Gastroesophageal sphincter (tissue), 4 donors: ENCODE data around the gene KLRC3. TPM values are rescaled to one million over a fixed set of nuclear protein-coding genes. Genes with fewer than 3 reads are reported as not detected.

Source experiments
- ATAC-seq: fragments of 150-250 bp; one replicate; pipeline ENCODE4 v1.9.1; 2016; ENCODE audit warnings: mild to moderate bottlenecking, moderate library complexity
- H3K27ac ChIP-seq, 4 donors: fragments of 200-600 bp; sonication (generic) in 3 of 4; 1 replicate in 3 of 4; 2 replicates in 1 of 4; pipeline ENCODE4 v1.5.1; 2016 to 2019
- H3K27me3 ChIP-seq: fragments of 200-600 bp; sonication (generic); one replicate; pipeline ENCODE4 v1.5.1; 2019
- H3K36me3 ChIP-seq, 2 donors: fragments of 200-600 bp; sonication (generic); one replicate each; pipeline ENCODE4 v1.5.1; 2019; ENCODE audit warnings: control low read depth in 1 of 2
- H3K4me1 ChIP-seq, 3 donors: fragments of 200-600 bp; sonication (generic); 1 replicate in 2 of 3; 2 replicates in 1 of 3; pipeline ENCODE4 v1.5.1; 2016 to 2019; ENCODE audit warnings: control low read depth in 2 of 3
- H3K4me3 ChIP-seq, 2 donors: fragments of 200-600 bp; sonication (generic); one replicate each; pipeline ENCODE4 v1.5.1; 2019; ENCODE audit warnings: mild to moderate bottlenecking in 1 of 2, moderate library complexity in 1 of 2
- H3K9me3 ChIP-seq, 3 donors: fragments of 200-600 bp; sonication (generic); one replicate each; pipeline ENCODE4 v1.5.1; 2017 to 2019; ENCODE audit warnings: control low read depth in 2 of 3
- EP300 ChIP-seq: sonication (generic); formaldehyde crosslinking; IDR thresholded peaks from one replicate; pipeline ENCODE4 v1.6.1; 2017; ENCODE audit warnings: antibody characterized with exemption, mild to moderate bottlenecking
- POLR2A ChIP-seq, 2 donors: fragments of 450-650 bp; IDR thresholded peaks; one replicate each; pipeline ENCODE4 v1.6.1; 2017; ENCODE audit warnings: antibody characterized with exemption in 2 of 2, mild to moderate bottlenecking in 2 of 2, moderate library complexity in 1 of 2
- POLR2AphosphoS5 ChIP-seq: sonication (generic); formaldehyde crosslinking; IDR thresholded peaks from one replicate; pipeline ENCODE4 v1.6.1; 2017; ENCODE audit warnings: antibody characterized with exemption
- WGBS, 2 donors: methylation state at CpG; one replicate each; pipeline ENCODE4 v1.1.5; 2018; ENCODE audit warnings: low coverage in 1 of 2; 5-methylcytosine and 5-hydroxymethylcytosine counted together
- total RNA-seq, 4 donors: library from RNA; depleted of rRNA; stranded (reverse); fragments of >200 nt; gene quantifications; one replicate each; pipeline ENCODE4 v1.1.0, GENCODE V29; 2016
- TF ChIP-seq, protein P1 (sequence below), 4 experiments: fragments of 200-600 bp in 2 of 4; fragments of 450-650 bp in 2 of 4; sonication (generic) in 1 of 4; IDR thresholded peaks; one replicate each; pipeline ENCODE4 v1.5.1; 2017 to 2019; ENCODE audit warnings: antibody characterized with exemption in 4 of 4, mild to moderate bottlenecking in 2 of 4, moderate library complexity in 2 of 4

Gene KLRC3
- total RNA-seq, 4 donors from 2014 or later, result not detected

DNA sequence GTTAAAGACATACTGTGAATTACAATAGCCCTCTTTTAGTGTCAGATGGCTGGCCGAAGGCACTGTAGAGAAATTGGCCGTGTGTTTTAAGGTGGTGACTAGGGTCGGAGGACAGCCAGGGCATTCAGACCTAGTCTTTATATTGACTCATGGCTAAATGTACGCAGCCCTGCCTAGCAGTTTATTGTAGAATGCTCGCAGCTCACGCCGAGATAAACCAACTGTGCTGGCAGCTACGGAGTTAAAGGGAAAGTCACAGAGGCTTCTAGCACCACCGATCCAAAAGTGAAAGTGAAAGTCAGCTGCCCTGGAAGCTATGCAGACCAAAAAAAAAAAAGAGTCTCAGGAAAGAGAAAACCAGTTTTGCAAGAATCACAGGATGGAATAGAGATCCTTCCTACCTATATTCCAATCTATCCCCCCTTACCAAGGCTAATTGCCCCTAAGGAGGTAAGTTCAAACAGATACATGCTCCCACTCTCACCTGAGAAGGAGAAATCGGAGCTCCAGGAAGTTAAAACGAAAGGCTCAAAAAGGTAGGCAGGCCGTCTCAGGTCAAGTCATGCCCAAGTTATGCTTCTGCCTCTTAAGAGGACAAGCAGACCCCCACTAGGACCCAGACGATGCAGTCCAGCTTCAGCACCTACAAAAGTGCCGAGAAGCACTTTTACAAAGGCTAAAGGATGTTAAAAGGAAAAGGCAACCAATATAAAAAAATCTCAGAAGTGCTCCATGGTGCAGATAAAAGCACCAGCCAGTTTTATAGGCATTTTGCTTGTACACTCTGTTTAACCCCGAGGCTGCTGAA is 55.4 kb downstream of the KLRC3 start:
- Histone ChIP-seq H3K4me3 (peak overlapping the region; percentile 69 to 100), H3K27me3 (no peaks in the 10 kb centered on the region), H3K4me1 (peaks cover 11 to 40% (median 12%) of the 10 kb centered on the region in 3 donors), H3K9me3 (no peaks in the 10 kb centered on the region), H3K36me3 (no peaks in the 10 kb centered on the region), H3K27ac (peak overlapping the region; percentile 88 to 100 (median 92))
- TF ChIP-seq, protein P1, sequence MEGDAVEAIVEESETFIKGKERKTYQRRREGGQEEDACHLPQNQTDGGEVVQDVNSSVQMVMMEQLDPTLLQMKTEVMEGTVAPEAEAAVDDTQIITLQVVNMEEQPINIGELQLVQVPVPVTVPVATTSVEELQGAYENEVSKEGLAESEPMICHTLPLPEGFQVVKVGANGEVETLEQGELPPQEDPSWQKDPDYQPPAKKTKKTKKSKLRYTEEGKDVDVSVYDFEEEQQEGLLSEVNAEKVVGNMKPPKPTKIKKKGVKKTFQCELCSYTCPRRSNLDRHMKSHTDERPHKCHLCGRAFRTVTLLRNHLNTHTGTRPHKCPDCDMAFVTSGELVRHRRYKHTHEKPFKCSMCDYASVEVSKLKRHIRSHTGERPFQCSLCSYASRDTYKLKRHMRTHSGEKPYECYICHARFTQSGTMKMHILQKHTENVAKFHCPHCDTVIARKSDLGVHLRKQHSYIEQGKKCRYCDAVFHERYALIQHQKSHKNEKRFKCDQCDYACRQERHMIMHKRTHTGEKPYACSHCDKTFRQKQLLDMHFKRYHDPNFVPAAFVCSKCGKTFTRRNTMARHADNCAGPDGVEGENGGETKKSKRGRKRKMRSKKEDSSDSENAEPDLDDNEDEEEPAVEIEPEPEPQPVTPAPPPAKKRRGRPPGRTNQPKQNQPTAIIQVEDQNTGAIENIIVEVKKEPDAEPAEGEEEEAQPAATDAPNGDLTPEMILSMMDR (IDR thresholded peaks at IDR 0.05), result no peak
- TF ChIP-seq EP300 (no peak), POLR2A (IDR thresholded peaks at IDR 0.05) (no peak), POLR2AphosphoS5 (peak; percentile 50)
- ATAC-seq, result peak; percentile 74
- 0% methylated on average over 12 to 15 of the region's 15 CpGs for WGBS, 2 donors

DNA sequence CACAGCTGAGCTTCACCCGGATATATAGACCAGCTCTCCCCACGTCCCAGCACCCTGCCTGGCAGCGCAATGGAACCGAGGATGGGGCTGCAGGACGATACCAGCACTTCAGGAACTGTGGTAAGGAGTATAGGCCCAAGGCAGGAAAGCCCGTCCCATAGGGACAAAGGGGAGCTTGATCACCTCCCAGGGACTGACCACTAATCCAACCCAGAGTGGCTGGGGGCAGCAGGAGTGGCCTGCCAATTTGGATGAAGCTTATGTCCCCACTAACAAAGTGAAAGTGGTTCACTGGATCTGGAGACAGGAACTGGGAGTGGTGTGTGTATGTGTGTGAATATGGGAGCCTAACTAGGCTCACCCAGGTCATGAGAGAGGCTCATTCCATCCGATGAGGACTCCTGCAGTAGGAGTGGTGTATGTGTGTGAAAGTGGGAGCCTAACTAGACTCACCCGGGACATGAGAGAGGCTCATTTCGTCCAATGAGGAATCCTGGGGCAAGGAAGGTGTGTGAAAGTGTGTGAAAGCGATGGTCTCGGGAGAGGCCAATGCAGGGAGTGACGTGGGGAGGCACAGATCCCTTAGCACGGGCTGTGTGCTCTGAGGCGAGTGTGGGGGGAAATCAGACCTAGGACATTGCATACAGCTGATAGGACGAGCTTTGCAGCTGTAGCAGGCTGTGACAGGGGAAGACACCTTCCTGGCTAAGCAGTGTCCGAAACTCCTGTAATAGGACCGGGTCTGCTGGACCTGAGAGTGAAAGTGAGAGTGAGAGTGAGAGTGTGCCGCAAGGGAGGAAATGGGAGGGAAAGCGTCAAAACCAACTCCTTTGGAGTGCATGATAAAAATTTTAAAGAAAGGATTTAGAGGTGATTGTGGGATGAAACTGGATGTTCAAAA is 56.2 kb downstream of the KLRC3 start:
- 0 to 6% methylated on average over 4 to 14 of the region's 19 CpGs for WGBS, 2 donors
- Histone ChIP-seq H3K27me3 (no peaks in the 10 kb centered on the region), H3K4me1 (peaks cover 11 to 40% (median 12%) of the 10 kb centered on the region in 3 donors), H3K4me3 (peak overlapping the region; percentile 69 to 100), H3K27ac (peak overlapping the region; percentile 88 to 100 (median 92)), H3K9me3 (no peaks in the 10 kb centered on the region), H3K36me3 (no peaks in the 10 kb centered on the region)
- TF ChIP-seq EP300, result no peak
- TF ChIP-seq POLR2AphosphoS5, result peak; percentile 32
- TF ChIP-seq POLR2A (IDR thresholded peaks at IDR 0.05), result peak in 1 of 2 donors; percentile 13
- TF ChIP-seq, protein P1 (IDR thresholded peaks at IDR 0.05), result no peak
- ATAC-seq, result peak; percentile 73

DNA sequence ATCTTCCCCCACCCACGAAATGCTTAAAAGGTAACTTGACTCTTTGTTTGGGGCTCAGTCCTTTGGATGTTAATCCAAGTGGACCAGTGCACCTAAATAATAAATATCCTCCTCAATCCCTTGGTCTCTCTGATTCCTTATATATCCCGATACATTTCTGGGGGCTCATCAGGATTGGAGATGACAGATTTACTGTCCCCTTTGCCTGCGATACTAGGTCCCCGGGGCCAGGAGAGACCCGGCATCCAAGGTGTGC is 56.8 kb downstream of the KLRC3 start:
- H3K4me1 ChIP-seq, result peaks cover 11 to 40% (median 12%) of the 10 kb centered on the region in 3 donors
- 25% methylated on average over 2 of the region's 5 CpGs; no CpG with 5 or more reads in 1 of the 2 donors for WGBS, 2 donors
- peak overlapping the region; percentile 69 to 100 for H3K4me3 ChIP-seq

DNA sequence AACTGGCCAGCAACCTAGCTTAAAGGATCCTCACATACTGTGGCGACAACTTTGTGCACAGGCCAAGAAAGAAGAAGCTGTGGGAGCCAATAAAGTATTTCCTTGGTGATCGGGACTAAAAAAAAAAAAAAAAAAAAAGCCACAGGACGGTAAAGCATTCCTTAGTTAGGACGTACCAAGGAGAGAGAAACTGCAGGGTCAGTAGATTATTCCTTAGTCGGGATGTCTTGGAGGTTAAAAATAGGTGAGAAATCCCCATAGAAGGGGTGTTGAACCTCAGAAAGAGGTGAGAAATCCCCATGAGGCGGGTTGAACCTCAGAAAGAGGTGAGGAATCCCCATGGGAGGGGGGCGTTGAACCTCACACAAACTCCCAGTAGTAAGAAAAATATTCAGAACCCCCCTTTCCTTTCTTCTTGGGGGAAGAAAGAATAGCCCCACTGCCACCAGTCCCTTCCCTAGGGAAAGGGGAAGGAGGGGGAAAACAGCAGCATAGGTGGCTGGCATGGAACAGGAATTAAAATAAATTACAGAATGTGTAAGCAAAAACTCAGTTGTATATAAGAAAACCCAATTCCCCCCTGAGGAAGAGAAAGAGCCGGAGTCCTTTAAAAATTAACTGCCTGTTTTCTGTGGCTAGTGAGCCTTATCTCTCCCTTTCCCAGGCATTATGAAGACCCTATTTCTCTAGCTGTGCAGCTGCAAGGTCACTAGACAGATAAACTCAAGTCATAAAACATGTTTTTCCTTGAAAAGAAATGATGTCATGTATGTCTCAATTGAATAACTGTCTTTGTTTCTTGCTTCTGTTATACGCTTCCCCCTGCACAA is 57.4 kb downstream of the KLRC3 start:
- H3K9me3 ChIP-seq, result no peaks in the 10 kb centered on the region
- TF ChIP-seq POLR2A (IDR thresholded peaks at IDR 0.05), result no peak
- no peak for TF ChIP-seq POLR2AphosphoS5
- no peak for TF ChIP-seq EP300
- TF ChIP-seq, protein P1 (IDR thresholded peaks at IDR 0.05), result no peak
- ATAC-seq, result no peak
- 3 to 28% methylated on average over 5 to 8 of the region's 9 CpGs for WGBS, 2 donors
- no peaks in the 10 kb centered on the region for H3K27me3 ChIP-seq
- H3K4me3 ChIP-seq, result peak overlapping the region in 1 of 2 donors; percentile 69
- H3K27ac ChIP-seq, result peak overlapping the region; percentile 88 to 100 (median 92)
- H3K36me3 ChIP-seq, result no peaks in the 10 kb centered on the region
- peaks cover 11 to 40% (median 12%) of the 10 kb centered on the region in 3 donors for H3K4me1 ChIP-seq

More for the DNA sequence above, 56.8 kb downstream of the KLRC3 start:
- ATAC-seq, result no peak
- TF ChIP-seq POLR2A (IDR thresholded peaks at IDR 0.05) (no peak), EP300 (no peak), POLR2AphosphoS5 (no peak)
- TF ChIP-seq, protein P1 (IDR thresholded peaks at IDR 0.05), result no peak
- Histone ChIP-seq H3K9me3 (no peaks in the 10 kb centered on the region), H3K36me3 (no peaks in the 10 kb centered on the region), H3K27me3 (no peaks in the 10 kb centered on the region), H3K27ac (peak overlapping the region; percentile 88 to 100 (median 92))
